Measurements from ENCODE around the gene UGT2A1.
"Not testable (repeated sequence)": the region's sequence is repeated elsewhere in the genome, so short reads cannot be mapped to it uniquely, and the experiment has no call there.

The UGT2A1 gene

GRCh38 chr4:69653147-69653546 is at the start of gene UGT2A1:
UGT2A1 (minus strand) TSS chr4:69653247; CDS start chr4:69647644, 5,603 bp downstream.
- in situ Hi-C loops (cut with MboI; ENCODE audit: low sequenced_read_pairs): no loop called here

GRCh38 chr4:69702201-69702600 is 49.2 kb upstream of the UGT2A1 start:
- in situ Hi-C loops (cut with MboI; ENCODE audit: low sequenced_read_pairs): no loop called here

- in situ Hi-C loops (cut with MboI; ENCODE audit: low sequenced_read_pairs): no loop called here
Measured at GRCh38 chr4:69701696-69702095, 48.6 kb upstream of the UGT2A1 start.

- in situ Hi-C loops (cut with MboI; ENCODE audit: low sequenced_read_pairs): loop anchor here (10.0 to 25.0 kb wide), 2 partner anchors 187 to 490 kb away; partner anchors contain the start of gene ODAM
Measured at GRCh38 chr4:69697536-69698242, 44.6 kb upstream of the UGT2A1 start.

GRCh38 chr4:69689599-69689998 is 36.6 kb upstream of the UGT2A1 start:
- in situ Hi-C loops (cut with MboI; ENCODE audit: low sequenced_read_pairs): loop anchor here (25.0 kb wide), 1 partner anchor 498 kb away; the partner anchor contains the start of gene ODAM

- in situ Hi-C loops (cut with MboI; ENCODE audit: low sequenced_read_pairs): loop anchor here (25.0 kb wide), 1 partner anchor 502 kb away; the partner anchor contains the start of gene ODAM
Measured at GRCh38 chr4:69684804-69685203, 31.8 kb upstream of the UGT2A1 start.

- in situ Hi-C loops (cut with MboI; ENCODE audit: low sequenced_read_pairs): no loop called here
Measured at GRCh38 chr4:69668680-69669079, 15.6 kb upstream of the UGT2A1 start.

GRCh38 chr4:69664009-69664408 is 11.0 kb upstream of the UGT2A1 start:
- in situ Hi-C loops (cut with MboI; ENCODE audit: low sequenced_read_pairs): not testable (repeated sequence)

- in situ Hi-C loops (cut with MboI; ENCODE audit: low sequenced_read_pairs): not testable (repeated sequence)
Measured at GRCh38 chr4:69661130-69661803, 8.2 kb upstream of the UGT2A1 start.

- in situ Hi-C loops (cut with MboI; ENCODE audit: low sequenced_read_pairs): no loop called here
Measured at GRCh38 chr4:69658133-69658532, 5.1 kb upstream of the UGT2A1 start.

- in situ Hi-C loops (cut with MboI; ENCODE audit: low sequenced_read_pairs): no loop called here
Measured at GRCh38 chr4:69656653-69657158, 3.7 kb upstream of the UGT2A1 start.

- in situ Hi-C loops (cut with MboI; ENCODE audit: low sequenced_read_pairs): no loop called here
Measured at GRCh38 chr4:69650872-69651271, 2.2 kb downstream of the UGT2A1 start.

- in situ Hi-C loops (cut with MboI; ENCODE audit: low sequenced_read_pairs): no loop called here
Measured at GRCh38 chr4:69649629-69650028, 3.4 kb downstream of the UGT2A1 start.

GRCh38 chr4:69649207-69649606 is 3.8 kb downstream of the UGT2A1 start:
- in situ Hi-C loops (cut with MboI; ENCODE audit: low sequenced_read_pairs): no loop called here

- in situ Hi-C loops (cut with MboI; ENCODE audit: low sequenced_read_pairs): no loop called here
Measured at GRCh38 chr4:69642961-69643360, 10.1 kb downstream of the UGT2A1 start.

- in situ Hi-C loops (cut with MboI; ENCODE audit: low sequenced_read_pairs): no loop called here
Measured at GRCh38 chr4:69640289-69640688, 12.8 kb downstream of the UGT2A1 start.

- in situ Hi-C loops (cut with MboI; ENCODE audit: low sequenced_read_pairs): no loop called here
Measured at GRCh38 chr4:69639542-69639941, 13.5 kb downstream of the UGT2A1 start, which contains the start of gene UGT2A2. UGT2A2 (minus strand) TSS chr4:69639642; CDS start chr4:69639640, 2 bp downstream.

GRCh38 chr4:69617083-69617694 is 35.9 kb downstream of the UGT2A1 start:
- in situ Hi-C loops (cut with MboI; ENCODE audit: low sequenced_read_pairs): no loop called here

GRCh38 chr4:69610484-69610883 is 42.6 kb downstream of the UGT2A1 start:
- in situ Hi-C loops (cut with MboI; ENCODE audit: low sequenced_read_pairs): no loop called here

GRCh38 chr4:69601065-69601464 is 52.0 kb downstream of the UGT2A1 start:
- in situ Hi-C loops (cut with MboI; ENCODE audit: low sequenced_read_pairs): no loop called here

GRCh38 chr4:69600013-69600412 is 53.0 kb downstream of the UGT2A1 start:
- in situ Hi-C loops (cut with MboI; ENCODE audit: low sequenced_read_pairs): no loop called here

Data from HL-60/S4 treated with retinoic acid at 250 ng/mL for 4 days and 3 days (cell line).